ENCODE data around the gene PRDM15. TPM values are rescaled to one million over a fixed set of nuclear protein-coding genes. Genes with fewer than 3 reads are reported as not detected.

The PRDM15 gene
- total RNA-seq, 1 donor from 2014 or later = 10.2 TPM

- no peaks in the 10 kb centered on the region for H3K4me1 Mint-ChIP-seq (ENCODE audit: low read depth, unreplicated experiment)
- no peak for TF ChIP-seq CTCF (IDR thresholded peaks at IDR 0.05; ENCODE audit: partially characterized antibody, unreplicated experiment)
- H3K27me3 Mint-ChIP-seq (ENCODE audit: unreplicated experiment) = peaks cover 1% of the 10 kb centered on the region
- no peak overlapping the region for H3K4me3 Mint-ChIP-seq (ENCODE audit: unreplicated experiment)
- H3K36me3 Mint-ChIP-seq (ENCODE audit: unreplicated experiment) = peaks cover 5% of the 10 kb centered on the region
- H3K9me3 Mint-ChIP-seq (ENCODE audit: unreplicated experiment) = peaks cover 2% of the 10 kb centered on the region
- DNase-seq = no peak
- H3K27ac Mint-ChIP-seq (ENCODE audit: unreplicated experiment) = no peak overlapping the region
These were observed 19.7 kb downstream of the PRDM15 start for GRCh38 chr21:41859297-41859980.

- Mint-ChIP-seq H3K4me3 (ENCODE audit: unreplicated experiment) (no peak overlapping the region), H3K27ac (ENCODE audit: unreplicated experiment) (no peak overlapping the region), H3K36me3 (ENCODE audit: unreplicated experiment) (peaks cover 5% of the 10 kb centered on the region), H3K27me3 (ENCODE audit: unreplicated experiment) (peaks cover 1% of the 10 kb centered on the region), H3K4me1 (ENCODE audit: low read depth, unreplicated experiment) (no peaks in the 10 kb centered on the region), H3K9me3 (ENCODE audit: unreplicated experiment) (peaks cover 4% of the 10 kb centered on the region)
- no peak for TF ChIP-seq CTCF (IDR thresholded peaks at IDR 0.05; ENCODE audit: partially characterized antibody, unreplicated experiment)
- DNase-seq = no peak
These were observed 20.5 kb downstream of the PRDM15 start for GRCh38 chr21:41858466-41859296.

- Mint-ChIP-seq H3K36me3 (ENCODE audit: unreplicated experiment) (peaks cover 5% of the 10 kb centered on the region), H3K27me3 (ENCODE audit: unreplicated experiment) (peaks cover 1% of the 10 kb centered on the region), H3K4me1 (ENCODE audit: low read depth, unreplicated experiment) (no peaks in the 10 kb centered on the region), H3K9me3 (ENCODE audit: unreplicated experiment) (peaks cover 4% of the 10 kb centered on the region), H3K4me3 (ENCODE audit: unreplicated experiment) (no peak overlapping the region), H3K27ac (ENCODE audit: unreplicated experiment) (no peak overlapping the region)
- no peak for DNase-seq
- no peak for TF ChIP-seq CTCF (IDR thresholded peaks at IDR 0.05; ENCODE audit: partially characterized antibody, unreplicated experiment)
These were observed 21.3 kb downstream of the PRDM15 start for GRCh38 chr21:41857771-41858300.

GRCh38 chr21:41856572-41856971 lies 22.6 kb downstream of the PRDM15 start:
- Mint-ChIP-seq H3K4me3 (ENCODE audit: unreplicated experiment) (no peak overlapping the region), H3K4me1 (ENCODE audit: low read depth, unreplicated experiment) (no peaks in the 10 kb centered on the region), H3K36me3 (ENCODE audit: unreplicated experiment) (peaks cover 5% of the 10 kb centered on the region), H3K9me3 (ENCODE audit: unreplicated experiment) (peaks cover 4% of the 10 kb centered on the region), H3K27me3 (ENCODE audit: unreplicated experiment) (peaks cover 1% of the 10 kb centered on the region), H3K27ac (ENCODE audit: unreplicated experiment) (no peak overlapping the region)
- no peak for DNase-seq
- no peak for TF ChIP-seq CTCF (IDR thresholded peaks at IDR 0.05; ENCODE audit: partially characterized antibody, unreplicated experiment)
